Neural progenitor cell (in vitro differentiated cells): ENCODE measurements around the gene RAD23B.

Experiments
- CTCF ChIP-seq: fragments of 200-600 bp; sonication (generic); IDR thresholded peaks from 2 replicates; pipeline ENCODE4 v1.5.1; 2017; ENCODE audit warnings: antibody characterized with exemption, mild to moderate bottlenecking
- EZH2 ChIP-seq: fragments of 200-600 bp; sonication (generic); IDR thresholded peaks from 2 replicates; pipeline ENCODE4 v1.6.1; 2017; ENCODE audit warnings: antibody characterized with exemption, mild to moderate bottlenecking, moderate library complexity
- EZH2phosphoT487 ChIP-seq: fragments of 200-600 bp; sonication (generic); IDR thresholded peaks from 2 replicates; pipeline ENCODE4 v1.6.1; 2017; ENCODE audit warnings: antibody characterized with exemption

- TF ChIP-seq CTCF: no peak
- no peak for TF ChIP-seq EZH2
- no peak for TF ChIP-seq EZH2phosphoT487
These were observed 24.3 kb downstream of the RAD23B start for GRCh38 chr9:107307331-107307730.
